Breast epithelium (tissue), 3 donors: Measurements from ENCODE around the gene GPER1.

Source experiments
- CTCF ChIP-seq, 3 donors: fragments of 450-650 bp; IDR thresholded peaks; one replicate each; pipeline ENCODE4 v1.5.1; 2016 to 2017; ENCODE audit warnings: antibody characterized with exemption in 3 of 3, mild to moderate bottlenecking in 3 of 3, moderate library complexity in 3 of 3
- POLR2A ChIP-seq: fragments of 450-650 bp; IDR thresholded peaks from one replicate; pipeline ENCODE4 v1.6.1; 2016; ENCODE audit warnings: antibody characterized with exemption, mild to moderate bottlenecking, moderate library complexity

- TF ChIP-seq CTCF (IDR thresholded peaks at IDR 0.05) (no peak), POLR2A (no peak)
These were observed 9.4 kb upstream of the GPER1 start for GRCh38 chr7:1078519-1078918.
